ENCODE results near the gene PARP9.
"Not testable (repeated sequence)": the region's sequence is repeated elsewhere in the genome, so short reads cannot be mapped to it uniquely, and the experiment has no call there.

The PARP9 gene

DNA sequence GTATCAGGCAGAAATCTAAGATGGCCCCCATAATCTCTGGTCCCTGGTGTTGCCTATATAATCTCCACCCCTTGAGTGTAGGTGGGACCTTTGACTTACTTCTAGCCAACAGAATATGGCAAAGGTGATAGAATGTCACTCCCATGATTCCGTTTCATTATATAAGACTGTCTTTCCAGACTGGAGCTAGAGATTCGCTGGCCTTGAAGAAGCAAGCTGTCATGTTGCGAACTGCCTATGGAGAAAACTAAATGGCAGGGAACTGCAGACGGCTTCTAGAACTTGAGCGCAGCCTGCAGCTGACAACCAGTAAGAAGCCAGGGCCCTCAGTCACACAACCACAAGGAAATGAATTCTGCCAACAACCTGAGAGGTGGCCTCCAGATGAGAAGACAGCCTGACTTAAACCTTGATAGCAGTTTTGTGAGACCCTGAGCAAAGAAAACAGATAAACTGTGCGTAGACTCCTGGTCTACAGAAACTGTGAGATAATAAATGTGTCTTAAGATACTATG lies 47.2 kb downstream of the PARP9 start:
- DNase-seq, result no peak

DNA sequence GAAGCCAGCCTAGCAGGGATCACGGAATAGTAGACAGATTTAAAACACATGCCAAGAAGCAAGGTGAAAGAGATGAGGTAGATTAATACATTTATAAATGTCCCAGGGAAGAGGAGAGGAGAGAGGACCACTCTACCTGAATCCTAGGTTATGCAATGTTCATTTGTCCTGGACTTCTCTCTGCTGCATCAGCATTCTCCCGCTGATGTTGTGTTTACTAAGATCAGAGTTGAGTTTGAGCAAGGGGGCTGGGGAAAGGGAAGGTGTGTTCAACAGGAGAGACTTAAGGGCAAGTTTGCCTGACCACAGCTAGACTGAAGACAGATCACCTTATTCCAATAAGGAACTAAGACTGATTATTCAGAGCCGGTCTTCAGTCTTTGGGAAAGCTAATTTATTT lies 48.2 kb downstream of the PARP9 start:
- no peak for DNase-seq

DNA sequence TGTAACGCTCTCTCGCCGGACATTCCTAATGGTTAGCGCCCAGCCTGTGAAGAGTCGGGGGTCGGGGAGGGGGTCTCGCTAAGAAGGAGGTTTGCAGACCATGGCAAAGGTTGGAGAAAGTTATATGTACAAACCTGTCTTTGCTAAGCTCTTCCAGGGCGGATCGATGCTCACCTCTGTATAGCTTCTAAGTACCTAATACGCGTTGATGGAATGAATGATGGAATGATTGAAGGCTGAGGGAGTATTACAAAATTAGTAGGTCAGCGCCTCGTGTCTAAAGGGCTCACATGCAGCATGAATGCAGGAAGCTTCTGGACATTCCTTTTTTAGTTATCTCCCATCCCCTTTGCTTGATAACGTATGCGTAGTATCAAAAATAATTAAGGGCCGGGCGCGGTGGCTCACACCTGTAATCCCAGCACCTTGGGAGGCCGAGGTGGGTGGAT lies 49.1 kb downstream of the PARP9 start:
- no peak for DNase-seq

DNA sequence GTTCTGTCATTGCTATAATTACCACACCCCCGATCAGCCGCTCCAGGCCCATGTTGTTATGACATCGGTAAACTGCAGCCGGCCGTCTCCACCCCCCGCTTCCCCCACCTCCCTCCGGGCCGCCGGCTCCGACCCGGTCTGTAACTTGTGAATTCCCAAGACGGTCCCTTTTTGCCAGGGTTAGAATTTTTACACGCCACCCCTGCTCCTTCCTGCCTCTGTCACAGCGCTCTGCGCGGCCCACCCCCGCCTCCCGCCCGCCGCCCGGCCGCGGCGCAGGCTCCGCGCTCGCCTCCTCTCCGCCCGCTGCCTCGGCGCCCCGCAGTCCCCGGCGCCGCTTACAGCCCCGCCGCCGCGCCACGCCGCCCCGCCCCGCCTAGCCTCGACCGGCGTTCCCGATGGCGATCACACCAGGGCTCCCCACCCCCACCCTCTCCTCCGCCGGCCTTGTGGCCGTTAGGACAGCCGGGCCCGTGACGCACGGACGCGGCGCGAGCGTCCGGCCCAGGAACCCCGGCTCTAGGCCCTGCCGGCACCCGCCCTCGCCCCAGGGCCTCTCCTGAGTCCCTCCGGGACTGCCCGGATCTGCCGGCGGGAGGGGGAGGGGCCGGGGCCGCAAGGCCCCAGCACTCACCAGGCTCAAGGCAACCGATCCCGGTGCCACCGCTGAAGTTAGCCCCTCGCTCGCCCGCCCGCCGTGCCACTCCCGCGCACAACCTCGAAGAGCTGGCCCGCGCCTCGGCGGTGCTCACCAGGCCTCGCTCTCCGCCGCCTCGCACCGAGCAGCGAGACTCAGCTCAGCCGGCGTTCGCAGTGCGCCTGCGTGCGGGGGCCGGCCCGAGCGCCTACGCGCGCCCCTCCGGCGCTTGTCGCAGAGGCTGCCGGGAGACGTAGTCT lies 49.7 kb downstream of the PARP9 start, which contains the start of gene KPNA1:
KPNA1 (minus strand) TSS at position 817 of the 897 bp plus-strand sequence. CDS start 18,374 bp downstream, outside the sequence.
- peak; percentile 86 for DNase-seq

DNA sequence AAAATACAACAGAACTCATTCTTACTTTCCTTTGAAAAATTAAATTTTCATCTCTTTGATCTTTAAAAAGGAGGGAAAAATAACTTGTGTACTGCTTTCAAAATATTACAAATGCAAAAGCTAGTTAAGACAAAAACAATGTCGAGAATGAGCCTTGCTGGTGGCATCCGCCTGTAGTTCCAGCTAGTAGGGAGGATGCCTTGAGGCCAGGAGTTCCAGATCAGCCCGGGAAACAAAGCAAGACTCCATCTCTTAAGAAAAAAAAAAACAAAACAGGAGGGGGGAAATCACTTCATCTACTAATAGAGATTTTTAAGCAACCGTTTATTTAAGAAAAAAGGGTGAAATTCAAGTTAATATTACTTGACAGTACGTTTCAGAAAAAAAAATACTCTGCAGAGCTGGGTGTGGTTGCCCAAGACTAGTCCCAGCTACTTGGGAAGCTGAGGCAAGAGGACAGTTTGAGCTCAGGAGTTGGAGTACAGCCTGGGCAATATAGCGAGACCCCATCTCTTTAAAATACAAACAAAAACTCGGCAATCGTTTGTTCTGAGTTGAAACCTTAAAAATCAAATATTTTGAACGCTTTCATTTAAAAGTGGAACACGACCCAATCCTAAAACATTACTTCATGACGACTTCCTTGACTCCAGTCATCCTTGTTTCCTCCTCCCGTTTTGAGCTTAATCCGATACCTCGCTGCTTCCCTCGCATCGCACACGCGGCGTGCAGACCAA lies 50.5 kb downstream of the PARP9 start:
- DNase-seq, result no peak

DNA sequence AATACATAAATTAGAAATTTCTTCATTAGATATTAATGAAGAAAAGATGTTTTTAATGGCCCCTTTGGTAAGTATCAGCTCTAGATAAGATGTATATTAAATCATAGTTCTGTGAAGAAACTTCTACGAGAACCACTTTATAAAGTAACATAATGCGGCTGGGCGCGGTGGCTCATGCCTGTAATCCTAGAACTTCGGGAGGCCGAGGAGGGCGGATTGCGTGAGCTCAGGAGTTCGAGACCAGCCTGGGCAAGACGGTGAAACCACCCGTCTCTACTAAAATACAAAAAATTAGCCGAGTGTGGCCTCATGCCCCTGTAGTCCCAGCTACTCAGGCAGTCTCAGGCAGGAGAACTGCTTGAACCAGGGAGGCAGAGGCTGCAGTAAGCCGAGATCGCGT lies 51.8 kb downstream of the PARP9 start:
- DNase-seq, result no peak

DNA sequence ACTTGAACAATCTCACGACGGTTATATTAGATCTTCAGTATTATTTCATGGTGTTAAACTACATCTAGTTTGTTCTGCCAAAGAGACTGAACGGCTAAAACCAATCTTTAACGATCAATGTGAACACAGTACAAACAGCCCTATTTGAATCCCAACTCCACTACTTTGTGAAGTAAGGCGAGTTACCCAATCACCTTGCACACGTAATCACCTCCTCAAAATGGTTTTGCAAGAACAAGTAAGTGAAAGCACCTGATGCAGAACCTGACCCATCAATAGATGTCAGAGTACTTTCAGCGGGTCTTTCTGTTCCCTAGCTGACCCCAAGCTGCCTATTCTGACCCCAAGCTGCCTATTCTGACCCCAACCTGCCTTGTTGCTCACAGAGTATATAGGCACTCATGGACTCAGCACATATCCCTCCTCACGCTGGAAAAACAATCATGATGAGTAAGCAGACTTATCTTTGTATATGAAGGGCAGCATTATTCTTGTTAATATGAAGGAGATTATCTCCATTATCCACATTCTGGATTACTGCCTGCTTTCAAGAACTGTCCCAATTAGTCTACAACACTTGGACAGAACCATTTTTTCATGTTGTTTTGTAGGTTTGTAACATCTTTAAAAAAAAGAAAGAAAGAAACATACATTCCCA lies 53.1 kb downstream of the PARP9 start:
- DNase-seq, result no peak

DNA sequence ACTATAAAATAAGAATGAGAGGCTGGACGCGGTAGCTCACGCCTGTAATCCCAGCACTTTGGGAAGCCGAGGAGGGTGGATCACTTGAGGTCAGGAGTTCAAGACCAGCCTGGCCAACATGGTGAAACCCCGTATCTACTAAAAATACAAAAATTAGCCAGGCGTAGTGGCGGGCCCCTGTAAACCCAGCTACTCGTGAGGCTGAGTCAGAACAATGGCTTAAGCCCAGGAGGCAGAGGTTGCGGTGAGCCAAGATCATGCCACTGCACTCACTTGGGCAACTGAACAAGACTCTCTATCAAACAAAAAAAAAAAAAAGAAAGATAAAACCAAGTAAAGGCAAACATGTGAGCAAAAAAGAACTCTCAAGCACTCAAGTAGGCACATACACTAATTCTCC lies 55.2 kb downstream of the PARP9 start:
- DNase-seq, result not testable (repeated sequence)

DNA sequence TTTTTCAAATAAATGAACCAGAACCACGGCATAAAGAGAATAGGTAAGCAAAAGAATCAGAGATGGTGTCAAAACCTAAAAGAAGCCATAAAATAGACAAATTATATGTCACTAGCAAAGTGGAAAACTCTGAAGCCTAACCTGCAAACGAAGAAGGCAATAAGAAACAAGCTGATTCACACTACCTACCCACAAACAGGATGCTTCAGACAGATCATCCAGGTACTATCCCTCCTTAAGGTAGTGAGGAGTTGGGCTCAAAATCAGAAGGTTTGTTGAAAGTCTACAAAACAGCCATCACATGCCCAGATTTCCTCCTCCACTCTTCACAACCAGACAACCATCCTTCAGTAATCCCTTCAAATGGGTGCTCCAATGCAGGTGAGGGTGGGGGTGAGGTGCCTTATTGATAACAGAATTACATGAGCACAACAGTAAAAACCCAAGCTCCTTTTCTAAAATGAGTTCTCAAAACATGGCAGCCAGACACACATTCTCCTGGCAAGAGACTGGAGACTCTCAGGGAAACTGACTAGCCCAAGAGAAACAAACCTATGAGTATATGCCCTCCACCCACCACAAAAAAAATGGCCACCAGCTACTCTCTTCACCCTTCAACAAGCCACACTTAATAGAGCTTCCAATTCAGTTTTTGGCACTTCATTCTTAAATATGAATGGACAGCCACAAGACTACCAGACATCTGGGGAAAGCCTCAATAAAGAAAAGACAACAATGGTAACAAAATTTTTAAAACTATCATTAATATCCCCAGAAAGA lies 55.8 kb downstream of the PARP9 start:
- no peak for DNase-seq

DNA sequence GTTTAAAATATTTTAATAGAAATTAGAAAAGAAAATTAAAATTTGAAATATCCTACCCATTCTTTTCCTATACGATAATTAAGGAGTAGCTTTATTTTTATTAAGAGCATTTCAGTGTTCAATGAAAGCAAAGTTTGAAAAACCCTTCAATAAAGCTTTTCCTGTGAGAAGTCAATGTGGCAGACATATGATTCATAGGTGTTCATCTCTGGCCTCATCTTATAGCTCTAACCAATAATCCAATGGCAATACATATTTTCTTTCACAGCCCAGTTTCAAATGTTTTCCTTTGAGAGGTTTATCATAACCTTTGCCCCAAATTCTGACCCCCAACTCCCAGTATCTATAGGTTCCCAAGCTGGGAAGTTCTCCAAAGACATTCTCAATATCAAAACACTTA lies 57.6 kb downstream of the PARP9 start:
- no peak for DNase-seq

DNA sequence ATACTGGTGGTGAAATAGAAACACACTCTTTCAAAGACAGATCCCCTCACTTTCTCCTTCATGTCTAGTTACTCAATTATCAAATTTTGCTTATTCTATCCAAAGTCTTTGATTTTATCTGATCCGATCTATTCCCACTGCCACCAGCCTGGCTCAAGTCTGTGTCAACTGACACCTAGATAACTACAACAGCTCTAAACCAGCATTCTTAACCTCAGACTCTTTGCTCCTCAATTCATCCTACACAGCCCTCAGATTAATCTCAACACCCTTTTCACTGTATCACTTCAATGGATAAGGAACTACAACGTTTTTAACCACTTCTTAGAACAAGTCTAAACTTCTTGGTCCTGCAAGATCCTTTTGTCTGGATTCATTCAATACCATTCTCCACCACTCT lies 58.4 kb downstream of the PARP9 start:
- no peak for DNase-seq

DNA sequence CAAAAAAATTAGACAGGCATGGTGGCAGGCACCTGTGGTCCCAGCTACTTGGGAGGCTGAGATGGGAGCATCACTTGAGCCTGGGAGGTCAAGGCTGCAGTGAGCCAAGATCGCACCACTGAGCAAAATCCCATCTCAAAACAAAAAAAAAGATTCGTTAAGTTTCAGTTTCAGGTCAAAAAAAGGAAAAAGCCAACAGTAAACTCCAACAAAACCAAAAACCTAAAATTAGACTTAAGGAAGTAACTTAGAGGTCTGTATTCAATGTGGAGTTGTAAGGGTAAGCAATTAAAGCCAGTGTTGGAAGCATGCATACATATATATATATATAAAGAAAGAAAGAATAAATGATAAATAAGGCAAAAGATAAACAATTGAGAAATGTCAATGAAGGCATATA lies 61.2 kb downstream of the PARP9 start:
- no peak for DNase-seq

DNA sequence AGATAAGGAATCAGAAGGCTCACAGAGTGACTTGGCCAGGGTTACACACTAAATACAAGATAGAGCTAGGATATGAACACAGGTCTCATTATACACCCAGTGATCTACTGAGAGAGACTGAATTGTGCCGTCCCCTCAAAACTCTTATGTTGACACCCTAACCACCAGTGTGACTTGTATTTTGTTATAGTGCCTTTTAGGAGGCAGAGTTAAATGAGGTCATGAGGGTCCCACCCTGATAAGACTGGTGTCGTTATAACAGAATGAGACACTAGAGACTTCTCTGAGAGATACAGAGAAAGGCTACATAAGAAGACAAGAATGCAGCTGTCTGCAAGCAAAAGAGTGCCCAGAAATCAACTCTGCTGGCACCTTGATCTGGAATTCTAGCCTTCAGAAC lies 62.0 kb downstream of the PARP9 start:
- no peak for DNase-seq

DNA sequence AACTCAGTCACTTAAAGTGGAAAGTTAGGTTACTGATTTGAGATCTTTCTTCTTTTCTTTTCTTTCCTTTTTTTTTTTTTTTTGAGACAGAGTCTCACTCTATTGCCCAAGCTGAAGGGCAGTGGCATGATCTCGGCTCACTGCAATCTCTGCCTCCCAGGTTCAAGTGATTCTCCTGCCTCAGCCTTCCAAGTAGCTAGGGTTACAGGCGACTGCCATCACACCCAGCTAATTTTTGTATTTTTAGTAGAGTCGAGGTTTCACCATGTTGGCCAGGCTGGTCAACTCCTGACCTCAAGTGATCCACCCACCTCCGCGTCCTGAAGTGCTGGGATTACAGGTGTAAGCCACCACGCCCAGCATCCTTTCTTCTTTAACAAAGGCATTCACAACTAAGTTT lies 63.1 kb downstream of the PARP9 start:
- not testable (repeated sequence) for DNase-seq

DNA sequence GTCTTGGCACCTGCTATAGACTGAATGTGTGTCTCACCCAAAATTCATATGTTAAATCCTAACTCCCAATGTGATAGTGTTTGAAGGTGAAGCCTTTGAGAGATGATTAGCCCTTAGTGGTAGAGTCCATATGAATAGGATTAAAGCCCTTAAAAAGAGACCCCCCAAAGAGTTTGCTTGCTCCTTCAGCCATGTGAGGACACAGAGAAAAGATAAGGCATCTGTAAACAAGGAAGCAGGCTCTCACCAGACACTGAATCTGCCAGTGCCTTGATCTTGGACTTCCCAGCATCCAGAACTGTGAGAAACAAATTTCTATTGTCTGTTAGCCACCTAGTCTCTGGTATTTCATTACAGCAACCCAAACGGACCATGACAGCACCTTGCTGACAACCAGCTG lies 65.9 kb downstream of the PARP9 start:
- DNase-seq, result no peak

DNA sequence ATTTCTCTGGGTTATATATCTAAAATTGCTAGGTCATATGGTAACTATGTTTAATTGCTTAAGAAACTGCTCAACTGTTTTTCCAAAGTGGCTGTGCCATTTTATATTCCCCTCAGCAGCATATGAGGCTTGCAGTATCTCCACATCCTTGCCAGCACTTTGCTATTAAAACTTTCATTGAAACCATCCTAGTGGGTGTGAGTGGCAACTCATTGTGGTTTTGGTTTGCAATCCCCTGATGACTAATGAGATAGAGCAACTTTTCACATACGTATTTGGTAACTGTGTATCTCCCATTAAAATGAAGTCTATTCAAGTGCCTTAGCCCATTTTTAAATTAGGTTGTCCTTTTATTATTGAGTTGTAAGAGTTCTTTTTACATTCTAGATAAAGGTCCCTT lies 66.7 kb downstream of the PARP9 start:
- DNase-seq, result peak; percentile 19

DNA sequence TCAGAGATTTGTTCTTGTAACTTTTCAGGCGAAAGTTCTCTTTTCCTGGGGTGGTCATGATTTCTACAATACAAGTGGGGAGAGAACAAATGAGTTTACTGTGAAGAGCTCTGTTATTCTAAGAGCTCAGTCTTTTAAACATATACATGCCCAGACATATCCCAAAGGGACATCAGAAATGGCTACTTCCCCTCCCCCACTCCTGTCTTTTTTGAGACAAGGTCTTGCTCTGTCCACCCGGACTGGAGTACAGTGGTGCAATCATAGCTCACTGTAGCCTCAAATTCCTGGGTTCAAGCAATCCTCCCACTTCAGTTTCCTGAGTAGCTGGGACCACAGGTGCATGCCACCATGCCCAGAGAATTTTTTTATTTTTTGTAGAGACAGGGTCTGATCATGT lies 67.6 kb downstream of the PARP9 start:
- DNase-seq, result no peak

DNA sequence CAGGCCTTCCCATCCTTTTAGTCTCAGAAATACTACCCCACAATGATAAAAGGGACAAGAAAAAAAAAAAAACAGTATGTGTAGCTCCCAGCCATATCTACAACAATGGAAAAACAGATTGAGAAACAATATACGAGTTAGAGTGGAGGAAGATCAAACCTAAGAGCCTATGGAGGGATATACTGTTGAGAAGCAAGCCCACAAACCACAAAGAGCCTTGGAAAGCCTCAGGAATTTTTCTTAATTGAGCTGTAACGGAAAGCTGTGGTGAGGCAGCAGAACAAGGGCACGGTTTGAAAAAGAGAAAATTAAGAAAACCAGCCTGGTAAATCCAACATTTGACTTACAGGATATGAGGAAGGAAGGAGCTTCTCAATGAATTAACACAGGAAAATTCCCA lies 70.8 kb downstream of the PARP9 start:
- DNase-seq, result no peak

DNA sequence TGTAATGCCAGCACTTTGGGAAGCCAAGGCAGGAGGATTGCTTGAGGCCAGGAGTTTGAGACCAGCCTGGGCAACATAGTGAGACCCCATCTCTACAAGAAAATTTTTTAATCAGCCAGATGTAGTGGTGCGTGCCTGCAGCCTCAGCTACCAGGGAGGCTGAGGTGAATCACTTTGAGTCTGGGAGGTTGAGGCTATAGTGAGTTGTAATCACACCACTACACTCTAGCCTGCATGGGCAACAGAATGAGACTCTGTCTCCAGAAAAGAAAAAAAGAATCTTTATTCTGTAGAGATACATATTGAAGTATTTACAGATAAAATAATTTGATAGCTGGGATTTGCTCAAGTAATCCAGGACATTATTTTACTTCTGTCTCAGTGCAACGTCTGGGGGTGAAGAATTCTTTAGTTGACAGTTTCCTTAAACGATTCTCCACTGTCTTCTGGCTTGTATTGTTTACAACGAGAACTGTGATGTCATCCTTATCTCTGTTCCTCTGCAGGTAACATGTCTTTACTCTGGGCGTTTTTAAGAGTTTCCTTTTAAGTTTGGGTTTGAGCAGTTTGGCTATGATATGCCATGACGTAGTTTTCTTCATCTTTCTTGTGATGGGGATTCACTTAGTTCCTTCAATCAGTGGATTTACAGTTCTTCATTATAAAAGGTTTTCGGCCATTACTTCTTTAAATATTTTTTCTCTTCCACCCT lies 75.7 kb downstream of the PARP9 start:
- no peak for DNase-seq

DNA sequence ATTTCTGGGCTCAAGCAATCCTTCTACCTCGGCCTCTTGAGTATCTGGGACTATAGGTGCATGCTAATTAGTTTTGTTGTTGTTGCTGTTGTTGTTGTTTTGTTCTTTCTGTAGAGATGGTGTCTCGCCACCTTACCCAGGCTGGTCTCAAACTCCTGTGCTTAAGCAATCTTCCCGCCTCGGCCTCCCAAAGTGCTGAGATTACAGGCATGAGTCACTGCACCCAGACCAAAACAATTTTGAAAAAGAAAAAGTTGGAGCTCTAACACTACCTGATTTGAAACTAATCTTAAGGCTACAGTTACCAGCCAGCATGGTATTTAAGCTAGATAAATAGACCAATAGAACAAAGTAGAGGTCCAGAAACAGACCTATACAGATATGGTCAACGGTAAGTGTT lies 79.1 kb downstream of the PARP9 start:
- no peak for DNase-seq

DNA sequence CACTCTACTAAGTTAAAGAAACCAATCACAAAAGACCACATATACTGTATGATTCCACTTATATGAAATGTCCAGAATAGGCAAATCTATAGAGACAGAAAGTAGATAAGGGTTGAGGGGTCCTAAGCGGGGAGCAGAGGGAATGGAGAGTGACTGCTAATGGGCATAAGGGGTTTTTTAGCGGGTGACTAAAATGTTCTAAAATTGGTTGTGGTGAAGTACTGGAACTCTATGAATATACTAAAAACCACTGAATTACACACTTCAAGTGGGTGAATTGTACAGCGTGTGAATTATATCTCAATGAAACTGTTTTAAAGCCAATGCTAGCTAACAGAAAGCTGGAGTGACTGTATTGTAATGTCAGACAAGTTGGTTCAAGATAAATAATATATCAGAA lies 82.7 kb downstream of the PARP9 start:
- DNase-seq, result no peak

Measured in CD4-positive, alpha-beta T cell treated with Interleukin-17A for 4 hours (primary cell).